Measurements from ENCODE around the gene KDM6A. TPM values are rescaled to one million over a fixed set of nuclear protein-coding genes. Genes with fewer than 3 reads are reported as not detected.
A peak's percentile ranks its signal among the peaks of the same experiment; 100 is the strongest.
"Not testable (repeated sequence)": the region's sequence is repeated elsewhere in the genome, so short reads cannot be mapped to it uniquely, and the experiment has no call there.

KDM6A gene
- total RNA-seq, 1 donor from 2014 or later, result 10.2 TPM

DNA sequence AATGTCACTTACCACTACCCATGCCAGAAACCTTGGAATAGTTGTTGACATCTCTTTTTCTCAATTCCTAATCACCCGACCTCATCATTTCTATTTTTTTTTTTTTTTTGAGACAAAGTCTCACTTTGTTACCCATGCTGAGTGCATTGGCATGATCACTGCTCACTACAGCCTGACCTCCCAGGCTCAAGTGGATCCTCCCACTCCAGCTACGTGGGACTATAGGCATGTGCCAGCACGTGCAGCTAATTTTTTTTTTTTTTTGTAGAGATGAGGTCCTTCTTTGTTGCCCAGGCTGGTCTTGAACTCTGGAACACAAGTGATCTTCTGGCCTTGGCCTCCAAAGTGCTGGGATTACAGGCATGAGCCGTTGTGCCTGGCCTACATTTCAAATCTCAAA lies 12.0 kb downstream of the KDM6A start:
- DNase-seq (ENCODE audit: low read depth), result no peak

DNA sequence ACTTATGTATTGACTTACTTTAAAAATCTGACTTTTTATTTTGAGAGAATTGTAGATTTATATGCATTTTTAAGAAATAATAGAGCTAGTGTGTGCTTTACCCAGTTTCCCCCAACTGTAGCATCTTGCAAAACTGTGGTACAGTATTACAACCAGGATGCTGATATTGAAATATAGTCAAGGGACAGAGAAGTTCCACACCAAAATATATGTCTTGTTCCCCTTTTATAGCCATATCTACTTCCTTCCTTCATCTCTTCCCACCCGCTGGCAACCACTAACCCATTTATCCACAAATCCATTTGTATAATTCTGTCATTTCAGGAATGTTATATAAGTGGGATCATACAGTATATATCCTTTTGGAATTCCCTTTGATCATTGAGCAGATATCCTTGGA lies 16.8 kb downstream of the KDM6A start:
- no peak for DNase-seq (ENCODE audit: low read depth)

DNA sequence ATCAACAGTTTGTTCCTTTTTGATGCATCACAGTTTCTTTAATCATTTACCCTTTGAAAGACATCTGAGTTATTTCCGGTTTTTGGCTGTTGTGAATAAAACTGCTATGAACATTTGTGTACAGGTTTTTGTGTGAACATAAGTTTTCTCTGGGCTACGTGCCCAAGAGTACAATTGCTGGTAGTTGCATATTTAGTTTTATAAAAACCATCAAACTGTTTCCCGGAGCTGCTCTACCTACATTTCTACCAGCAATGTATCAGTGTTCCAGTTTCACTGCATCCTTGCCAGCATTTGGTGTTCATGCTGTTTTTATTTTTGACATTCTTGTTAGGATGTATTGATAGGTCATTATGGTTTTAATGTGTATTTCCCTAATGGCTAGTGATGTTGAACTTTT lies 17.3 kb downstream of the KDM6A start:
- no peak for DNase-seq (ENCODE audit: low read depth)

DNA sequence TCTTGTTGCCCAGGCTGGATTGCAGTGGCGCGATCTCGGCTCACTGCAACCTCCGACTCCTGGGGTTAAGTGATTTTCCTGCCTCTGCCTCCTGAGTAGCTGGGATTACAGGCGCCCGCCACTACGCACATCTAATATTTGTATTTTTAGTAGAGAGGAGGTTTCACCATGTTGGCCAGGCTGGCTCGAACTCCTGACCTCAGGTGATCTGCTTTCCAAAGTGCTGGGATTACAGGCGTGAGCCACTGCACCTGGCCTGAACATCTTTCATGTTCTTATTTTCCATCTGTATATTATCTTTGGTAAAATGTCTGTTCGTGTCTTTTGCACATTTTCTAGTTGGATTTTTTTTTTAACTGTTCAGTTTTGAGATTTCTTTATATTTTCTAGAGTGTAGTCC lies 17.7 kb downstream of the KDM6A start:
- DNase-seq (ENCODE audit: low read depth), result not testable (repeated sequence)

DNA sequence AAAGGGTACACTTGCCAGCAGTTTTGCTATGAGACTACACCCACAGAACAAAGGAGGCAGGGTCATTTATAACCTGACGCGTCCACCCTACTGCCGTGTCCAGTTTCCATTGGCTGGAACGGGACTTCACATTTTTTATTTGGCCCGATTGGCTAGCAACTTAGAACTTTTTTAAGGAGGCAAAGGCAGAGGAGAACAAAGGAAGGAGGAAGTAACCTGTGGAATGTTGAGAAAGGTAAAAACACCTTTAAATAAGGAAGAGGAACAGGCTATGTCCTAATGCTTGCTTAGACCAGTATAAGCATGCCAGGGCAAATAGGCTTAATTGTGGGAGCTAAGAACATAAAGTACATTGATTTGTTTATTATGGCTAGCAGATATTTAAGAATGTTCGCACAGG lies 18.7 kb downstream of the KDM6A start:
- DNase-seq (ENCODE audit: low read depth), result no peak

DNA sequence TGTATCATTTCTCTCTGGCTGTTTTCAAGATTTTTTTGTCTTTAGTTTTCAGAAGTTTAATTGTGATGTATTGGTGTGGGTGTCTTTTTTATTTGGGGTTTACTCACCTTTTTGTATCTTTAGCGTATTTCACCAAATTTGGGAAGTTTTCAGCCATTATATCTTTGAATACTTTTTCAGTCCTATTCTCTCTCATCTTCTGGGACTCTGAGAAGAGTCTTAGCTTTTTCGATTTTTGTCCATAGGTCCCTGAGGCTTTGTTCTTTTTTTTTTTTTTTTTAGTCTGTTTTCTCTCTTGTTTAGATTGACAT lies 23.8 kb downstream of the KDM6A start:
- DNase-seq (ENCODE audit: low read depth), result no peak

DNA sequence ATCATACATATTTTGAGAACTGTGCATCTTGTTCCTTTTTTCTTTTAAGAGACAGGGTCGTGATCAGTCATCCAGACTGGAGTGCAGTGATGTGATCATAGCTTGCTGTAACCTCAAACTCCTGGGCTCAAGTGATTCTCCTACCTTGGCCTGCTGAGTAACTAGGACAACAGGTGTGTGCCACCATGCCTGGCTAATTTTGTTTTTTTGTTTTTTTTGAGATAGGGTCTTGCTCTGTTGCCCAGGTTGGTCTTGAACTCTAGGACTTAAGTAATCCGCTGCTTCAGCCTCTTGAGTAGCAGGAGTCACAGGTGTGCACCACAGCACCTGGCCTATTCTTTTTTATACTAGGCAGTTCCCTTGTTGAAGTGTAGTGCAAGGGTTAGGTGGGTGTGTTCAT lies 24.6 kb downstream of the KDM6A start:
- no peak for DNase-seq (ENCODE audit: low read depth)

DNA sequence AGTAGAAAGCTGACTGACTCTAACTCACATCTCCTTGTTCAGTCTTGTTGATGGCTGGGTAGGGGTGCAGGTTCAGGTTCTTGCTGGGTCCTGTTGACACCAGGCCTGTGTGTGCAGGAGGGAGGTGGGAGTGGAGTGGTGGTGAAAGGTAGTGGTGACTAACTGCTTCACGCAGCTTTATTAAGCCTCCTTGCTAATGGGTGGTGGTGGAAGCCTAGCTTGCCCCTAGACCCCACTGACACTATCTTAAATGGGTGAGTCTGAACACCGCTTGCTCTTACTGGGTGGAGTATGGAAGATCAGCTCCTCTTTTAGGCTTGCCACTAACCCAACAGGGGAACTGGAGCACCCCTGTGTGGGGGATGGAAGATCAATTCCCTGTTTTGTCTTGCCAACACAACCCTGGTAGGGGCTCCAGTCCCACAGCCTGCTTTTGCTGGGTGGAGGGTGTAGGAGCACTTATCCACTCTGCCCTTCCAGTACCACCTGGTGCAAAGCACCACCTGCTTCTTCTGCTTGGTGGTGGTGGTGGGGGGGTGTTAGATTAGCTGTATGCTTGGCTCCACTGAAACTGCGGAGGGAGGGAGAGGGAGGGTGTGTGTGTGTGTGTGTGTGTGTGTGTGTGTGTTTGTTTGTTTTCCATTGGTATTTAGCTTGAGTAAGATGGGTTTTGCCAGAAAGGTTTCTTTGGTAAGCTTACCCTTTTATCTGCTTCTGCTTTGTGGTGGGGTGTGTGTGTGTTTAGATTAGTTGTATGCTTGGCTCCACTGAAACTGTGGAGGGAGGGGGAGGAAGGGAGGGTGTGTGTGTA lies 25.6 kb downstream of the KDM6A start:
- DNase-seq (ENCODE audit: low read depth), result no peak

DNA sequence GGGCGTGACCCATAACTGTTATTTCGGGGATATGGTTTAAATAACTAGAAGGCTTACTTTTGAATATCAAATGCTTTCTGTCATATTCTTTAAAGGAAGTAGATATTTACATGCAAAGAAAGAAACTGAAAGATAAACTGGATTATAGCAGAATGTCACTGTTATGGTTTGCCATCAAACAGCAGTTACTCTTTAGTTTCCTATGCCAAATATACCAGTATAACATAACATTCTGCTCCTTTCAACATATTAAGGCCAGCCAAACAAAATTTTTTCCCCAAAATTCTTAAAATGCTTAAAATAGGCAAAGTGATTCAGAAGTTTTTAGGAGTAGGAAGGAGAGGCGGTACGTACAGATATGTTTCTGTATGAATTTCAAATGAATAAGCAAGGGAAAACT lies 27.0 kb downstream of the KDM6A start:
- DNase-seq (ENCODE audit: low read depth), result no peak

DNA sequence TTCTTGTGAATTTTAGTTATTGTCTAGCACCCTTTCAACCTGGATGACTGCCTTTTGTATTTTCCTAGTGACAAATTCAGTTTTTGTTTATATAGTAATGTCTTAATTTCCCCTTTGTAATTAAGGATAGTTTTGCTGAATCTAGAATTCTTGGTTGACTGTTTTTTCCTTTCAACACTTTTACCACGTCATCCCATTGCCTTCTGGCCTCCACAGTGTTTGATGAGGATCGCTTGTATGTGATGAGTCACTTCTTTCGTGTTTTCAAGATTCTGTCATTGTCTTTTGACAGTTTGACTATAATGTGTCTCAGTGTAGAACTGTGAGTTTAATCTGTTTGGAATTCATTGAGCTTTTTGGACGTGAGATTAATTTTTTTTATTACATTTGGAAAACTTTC lies 30.1 kb downstream of the KDM6A start:
- no peak for DNase-seq (ENCODE audit: low read depth)

DNA sequence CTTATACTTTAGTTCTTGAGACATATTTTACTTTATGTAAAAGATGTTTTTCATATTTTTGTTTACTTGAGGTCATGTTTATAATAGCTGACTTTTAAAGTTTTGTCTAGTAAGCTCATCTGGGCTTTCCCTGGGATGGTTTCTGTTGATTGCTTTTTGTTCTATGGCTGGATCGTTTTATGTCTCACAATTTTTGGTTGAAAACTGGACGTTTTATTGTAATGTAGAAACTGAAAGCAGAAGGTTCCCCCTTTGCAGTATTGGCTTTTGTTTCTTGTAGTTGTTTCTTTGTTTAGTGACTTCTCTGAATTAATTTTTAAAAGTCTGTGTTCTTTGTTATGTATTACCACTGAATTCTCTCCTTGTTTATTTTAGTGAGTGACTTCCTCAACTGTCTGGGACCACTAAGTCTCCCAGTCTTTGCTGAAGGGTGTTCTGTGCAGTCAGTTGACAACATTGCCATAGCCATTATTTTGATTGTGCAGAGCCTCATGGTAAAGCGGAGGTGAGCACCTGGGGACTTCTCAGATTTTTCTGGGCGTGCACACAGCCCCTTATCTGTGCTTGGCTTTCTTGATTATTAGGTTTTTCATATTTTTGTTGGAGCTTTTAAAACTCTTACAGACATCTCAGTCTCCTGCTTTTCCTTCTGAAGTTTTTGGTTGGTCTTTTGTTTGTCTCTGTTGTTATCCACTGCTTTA lies 31.0 kb downstream of the KDM6A start:
- DNase-seq (ENCODE audit: low read depth), result no peak

DNA sequence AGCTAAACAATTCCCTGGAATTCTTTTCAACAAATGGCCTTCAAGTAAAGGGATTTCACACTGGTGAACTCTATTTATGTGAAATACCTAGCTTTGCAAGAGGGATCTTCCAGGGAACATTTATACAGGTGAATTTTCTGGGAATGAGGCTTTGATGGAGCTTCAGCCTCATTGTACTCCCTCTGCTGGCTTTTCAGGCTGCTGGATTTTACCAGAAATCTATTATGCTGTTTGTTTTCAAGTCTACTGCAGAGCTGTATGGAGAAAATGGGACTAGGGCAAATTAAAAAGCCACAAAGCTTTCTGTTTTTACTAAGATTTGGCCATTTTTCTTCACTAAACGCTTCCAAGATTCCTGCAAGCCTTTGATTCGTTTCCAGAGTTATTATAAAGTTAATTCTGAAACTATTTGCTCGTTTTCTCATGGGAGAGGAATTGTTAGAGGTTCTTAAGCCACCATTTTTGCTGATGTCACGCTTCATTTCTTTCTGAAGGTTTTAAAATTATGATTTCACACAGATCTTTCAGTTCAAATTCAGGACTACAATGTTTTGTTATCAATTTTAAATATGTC lies 31.6 kb downstream of the KDM6A start:
- DNase-seq (ENCODE audit: low read depth), result no peak

DNA sequence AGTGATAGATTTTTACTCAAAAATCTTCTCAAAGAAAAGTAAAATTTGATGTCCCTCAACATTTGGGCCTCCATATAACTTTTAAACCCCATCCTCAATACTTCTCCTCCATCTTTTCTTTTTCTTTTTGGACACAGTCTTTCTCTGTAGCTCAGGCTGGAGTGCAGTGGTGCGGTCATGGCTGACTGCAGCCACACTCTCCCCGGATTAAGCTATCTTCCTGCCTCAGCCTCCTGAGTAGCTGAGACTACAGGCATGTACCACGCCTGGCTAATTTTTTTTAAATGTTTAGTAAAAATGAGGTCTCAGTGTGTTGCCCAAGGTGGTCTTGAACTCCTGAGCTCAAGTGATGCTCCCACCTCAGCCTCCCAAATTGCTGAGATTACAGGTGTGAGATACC lies 33.1 kb downstream of the KDM6A start:
- DNase-seq (ENCODE audit: low read depth), result no peak

DNA sequence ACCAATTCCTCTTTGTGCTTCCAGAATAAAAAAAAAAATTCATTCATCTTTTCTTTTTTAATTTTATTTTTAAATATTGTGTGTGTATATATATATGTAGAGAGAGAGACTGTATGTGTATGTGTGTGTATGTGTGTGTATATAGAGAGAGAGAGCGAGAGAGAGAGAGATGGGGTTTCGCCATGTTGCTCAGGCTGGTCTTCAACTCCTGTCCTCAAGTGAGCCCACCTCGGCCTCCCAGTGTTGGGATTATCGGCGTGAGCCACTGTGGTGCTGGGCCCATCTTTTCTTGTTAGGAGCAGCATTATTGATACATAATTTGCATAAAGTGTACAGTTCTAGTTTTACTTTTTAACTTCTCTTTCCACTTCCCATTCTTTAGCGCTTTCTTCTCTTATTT lies 33.6 kb downstream of the KDM6A start:
- no peak for DNase-seq (ENCODE audit: low read depth)

DNA sequence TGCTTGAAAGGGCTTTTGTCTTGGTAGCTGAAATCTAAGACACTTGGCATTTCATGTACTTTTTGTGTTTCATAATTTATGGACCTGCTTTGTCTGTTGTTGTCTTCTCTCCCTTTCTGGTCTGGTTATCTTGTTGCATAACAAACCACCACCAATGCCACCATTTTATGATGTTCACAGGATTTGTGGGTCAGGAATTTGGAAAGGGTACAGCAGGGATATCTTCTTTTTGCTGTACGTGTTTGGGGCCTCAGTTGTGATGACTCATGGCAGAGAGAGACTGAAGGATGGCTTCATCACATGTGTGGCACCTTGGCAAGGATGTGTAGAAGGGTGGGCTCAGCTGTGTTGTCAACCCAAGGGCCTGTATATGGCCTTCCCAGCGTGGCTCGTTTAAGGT lies 35.2 kb downstream of the KDM6A start:
- DNase-seq (ENCODE audit: low read depth), result peak; percentile 45

DNA sequence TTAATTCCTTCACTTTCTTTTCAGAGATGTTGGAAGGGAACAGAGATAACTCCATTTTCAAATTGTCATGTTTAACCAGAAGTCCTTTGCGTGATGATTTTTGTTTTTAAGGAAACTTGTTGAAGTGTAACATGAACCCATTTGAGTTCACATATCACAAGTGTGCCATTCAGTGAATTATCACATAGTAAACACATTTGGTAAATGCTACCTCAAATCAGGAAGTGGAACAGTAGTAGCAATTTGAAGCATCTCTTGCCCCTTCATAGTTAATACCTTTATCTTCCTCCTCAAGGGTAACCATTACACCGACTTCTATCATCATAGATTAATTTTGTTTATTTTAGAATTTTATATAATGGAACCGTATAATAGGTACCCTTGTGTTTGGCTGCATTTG lies 35.8 kb downstream of the KDM6A start:
- DNase-seq (ENCODE audit: low read depth), result no peak

DNA sequence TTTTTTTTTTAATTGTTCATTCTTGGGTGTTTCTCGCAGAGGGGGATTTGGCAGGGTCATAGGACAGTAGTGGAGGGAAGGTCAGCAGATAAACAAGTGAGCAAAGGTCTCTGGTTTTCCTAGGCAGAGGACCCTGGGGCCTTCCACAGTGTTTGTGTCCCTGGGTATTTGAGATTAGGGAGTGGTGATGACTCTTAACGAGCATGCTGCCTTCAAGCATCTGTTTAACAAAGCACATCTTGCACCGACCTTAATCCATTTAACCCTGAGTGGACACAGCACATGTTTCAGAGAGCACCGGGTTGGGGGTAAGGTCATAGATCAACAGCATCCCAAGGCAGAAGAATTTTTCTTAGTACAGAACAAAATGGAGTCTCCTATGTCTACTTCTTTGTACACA lies 37.5 kb downstream of the KDM6A start:
- DNase-seq (ENCODE audit: low read depth), result not testable (repeated sequence)

DNA sequence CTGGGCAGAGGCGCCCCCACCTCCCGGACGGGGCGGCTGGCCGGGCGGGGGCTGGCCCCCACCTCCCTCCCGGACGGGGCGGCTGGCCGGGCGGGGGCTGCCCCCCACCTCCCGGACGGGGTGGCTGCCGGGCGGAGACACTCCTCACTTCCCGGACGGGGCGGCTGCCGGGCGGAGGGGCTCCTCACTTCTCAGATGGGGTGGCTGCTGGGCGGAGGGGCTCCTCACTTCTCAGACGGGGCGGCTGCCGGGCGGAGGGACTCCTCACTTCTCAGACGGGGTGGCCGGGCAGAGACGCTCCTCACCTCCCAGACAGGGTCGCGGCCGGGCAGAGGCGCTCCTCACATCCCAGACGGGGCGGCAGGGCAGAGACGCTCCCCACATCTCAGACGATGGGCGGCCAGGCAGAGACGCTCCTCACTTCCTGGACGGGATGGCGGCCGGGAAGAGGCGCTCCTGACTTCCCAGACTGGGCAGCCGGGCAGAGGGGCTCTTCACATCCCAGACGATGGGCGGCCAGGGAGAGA lies 38.1 kb downstream of the KDM6A start:
- not testable (repeated sequence) for DNase-seq (ENCODE audit: low read depth)

DNA sequence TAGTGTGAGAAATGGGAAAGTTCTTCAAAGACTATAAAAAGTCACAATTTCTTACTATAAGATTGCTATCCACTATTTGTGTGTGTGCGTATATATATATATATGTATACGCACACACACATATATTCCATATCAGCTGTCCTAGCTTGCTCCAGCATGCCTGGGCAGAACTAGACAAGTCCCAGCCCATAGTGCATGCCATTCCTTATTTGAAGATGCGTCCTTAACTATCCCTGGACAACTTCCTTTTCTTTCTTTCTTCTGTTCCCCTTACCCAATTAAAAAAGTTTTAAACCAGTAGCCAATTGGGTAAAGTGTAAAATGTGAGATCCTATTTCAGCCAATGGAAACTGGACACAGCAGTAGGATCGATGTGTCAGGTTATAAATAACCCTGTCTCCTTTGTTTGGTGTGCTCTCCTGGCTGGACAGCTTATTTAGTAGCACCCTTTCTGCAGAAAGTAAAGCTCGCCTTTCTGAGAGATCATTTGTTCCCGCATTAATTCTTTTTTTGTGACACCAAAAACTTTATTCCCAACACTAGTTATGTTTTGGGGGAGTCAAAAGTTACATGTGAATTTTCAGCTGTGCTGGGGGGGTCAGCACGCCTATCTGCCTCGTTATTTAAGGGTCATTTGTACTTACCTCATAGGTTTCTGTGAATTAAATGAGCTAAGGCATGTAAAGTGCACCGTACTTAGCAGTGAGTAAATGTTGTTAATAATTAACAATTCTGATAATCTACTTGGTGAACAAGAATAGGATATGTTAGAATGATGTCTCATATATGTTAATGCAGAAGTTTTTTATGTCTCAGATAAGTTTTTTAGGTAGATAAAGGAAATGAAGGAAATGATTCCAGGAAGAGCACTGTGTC lies 40.9 kb downstream of the KDM6A start:
- no peak for DNase-seq (ENCODE audit: low read depth)

DNA sequence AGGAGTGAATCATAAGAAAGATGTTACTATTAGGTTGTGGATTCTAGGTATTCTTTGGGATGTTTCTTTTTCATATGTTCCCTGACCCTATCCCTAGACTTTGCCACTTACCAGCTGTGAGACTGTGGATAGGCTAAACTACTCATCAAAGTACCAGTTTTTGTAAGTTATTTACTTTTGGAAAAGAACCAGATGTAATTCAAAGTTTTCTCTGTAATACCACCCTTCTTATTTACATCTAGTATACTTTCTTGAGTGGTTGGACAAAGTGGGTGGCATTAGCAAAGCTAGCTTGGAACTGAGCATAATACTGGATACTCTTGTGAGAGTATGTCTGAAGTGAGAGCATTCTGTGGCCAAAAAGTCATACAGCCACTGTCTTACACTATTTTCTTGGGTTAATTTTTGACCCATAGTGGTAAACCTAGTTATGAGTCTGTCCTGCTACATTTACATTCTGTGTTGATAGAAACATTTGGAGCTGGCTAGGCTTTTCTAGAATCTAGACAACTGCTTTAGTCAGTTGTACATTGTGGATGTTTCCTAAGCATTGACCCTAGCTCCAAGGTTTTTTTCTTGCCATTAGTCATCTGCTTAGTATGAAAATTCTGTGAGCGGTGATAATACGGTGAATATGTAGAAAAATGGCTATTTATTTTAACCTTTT lies 41.7 kb downstream of the KDM6A start:
- DNase-seq (ENCODE audit: low read depth), result no peak

DNA sequence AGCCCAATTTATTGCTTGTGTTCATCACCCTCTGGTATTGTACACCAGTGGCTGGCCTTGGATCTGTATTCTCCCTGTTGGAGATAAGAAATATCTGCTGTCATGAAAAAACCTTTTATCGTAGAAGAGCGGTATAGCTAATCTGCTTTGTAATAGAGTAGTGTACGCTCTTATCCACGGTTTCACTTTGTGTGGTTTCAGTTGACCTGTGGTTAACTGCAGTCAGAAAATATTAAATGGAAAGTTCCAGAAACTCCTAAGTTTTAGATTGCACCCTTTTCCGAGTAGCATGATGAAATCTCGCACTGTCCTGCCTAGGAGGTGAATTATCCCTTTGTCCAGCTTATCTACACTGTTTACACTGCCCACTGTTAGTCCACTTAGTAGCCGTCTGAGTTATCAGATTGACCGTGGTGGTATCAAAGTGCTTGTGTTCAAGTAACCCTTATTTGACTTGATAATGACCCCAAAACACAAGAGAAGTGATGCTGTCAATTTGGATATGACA lies 42.4 kb downstream of the KDM6A start:
- DNase-seq (ENCODE audit: low read depth), result no peak
